Hippocampal formation (tissue), 2 donors: Measurements from ENCODE around the gene CCRL2.
"Not testable (repeated sequence)": the region's sequence is repeated elsewhere in the genome, so short reads cannot be mapped to it uniquely, and the experiment has no call there.

ENCODE experiments used
- DNase-seq, 2 donors: peaks; one replicate each; lab custom pipeline; 2025; lab: John Stamatoyannopoulos, UW

Gene CCRL2

GRCh38 chr3:46380471-46381221 is 26.4 kb upstream of the CCRL2 start:
- no peak for DNase-seq

- DNase-seq: no peak
Measured at GRCh38 chr3:46381625-46382024, 25.4 kb upstream of the CCRL2 start.

- DNase-seq: no peak
Measured at GRCh38 chr3:46383211-46383950, 23.7 kb upstream of the CCRL2 start.

GRCh38 chr3:46383951-46384330 is 23.1 kb upstream of the CCRL2 start:
- DNase-seq: no peak

- DNase-seq: no peak
Measured at GRCh38 chr3:46386205-46386604, 20.9 kb upstream of the CCRL2 start.

GRCh38 chr3:46388847-46389246 is 18.2 kb upstream of the CCRL2 start:
- not testable (repeated sequence) for DNase-seq

GRCh38 chr3:46389306-46389705 is 17.8 kb upstream of the CCRL2 start:
- DNase-seq: no peak

GRCh38 chr3:46391526-46391925 is 15.5 kb upstream of the CCRL2 start:
- not testable (repeated sequence) for DNase-seq

GRCh38 chr3:46393011-46393410 is 14.0 kb upstream of the CCRL2 start:
- no peak for DNase-seq

- DNase-seq: no peak
Measured at GRCh38 chr3:46393554-46394434, 13.3 kb upstream of the CCRL2 start.

- DNase-seq: no peak
Measured at GRCh38 chr3:46395210-46395661, 11.8 kb upstream of the CCRL2 start.

- no peak for DNase-seq
Measured at GRCh38 chr3:46395766-46396530, 11.1 kb upstream of the CCRL2 start.

- DNase-seq: no peak
Measured at GRCh38 chr3:46397111-46397510, 9.9 kb upstream of the CCRL2 start.

- no peak for DNase-seq
Measured at GRCh38 chr3:46398186-46398955, 8.7 kb upstream of the CCRL2 start.

- DNase-seq: no peak
Measured at GRCh38 chr3:46399098-46399497, 8.0 kb upstream of the CCRL2 start.

- no peak for DNase-seq
Measured at GRCh38 chr3:46399557-46399956, 7.5 kb upstream of the CCRL2 start.

GRCh38 chr3:46400000-46400734 is 6.9 kb upstream of the CCRL2 start:
- DNase-seq: no peak

- DNase-seq: no peak
Measured at GRCh38 chr3:46400846-46401245, 6.2 kb upstream of the CCRL2 start.

- DNase-seq: no peak
Measured at GRCh38 chr3:46401579-46401978, 5.5 kb upstream of the CCRL2 start.

- DNase-seq: not testable (repeated sequence)
Measured at GRCh38 chr3:46402902-46403301, 4.2 kb upstream of the CCRL2 start.
